SK-N-MC (cell line): ENCODE data around the gene CEP83.

ENCODE experiments used
- EZH2 ChIP-seq: fragments of 200-600 bp; sonication (generic); IDR thresholded peaks from one replicate; pipeline ENCODE4 v1.6.1; 2017; ENCODE audit warnings: antibody characterized with exemption
- POLR2AphosphoS5 ChIP-seq: IDR thresholded peaks from 2 replicates; pipeline ENCODE4 v1.6.1; 2012; ENCODE audit warnings: mild to moderate bottlenecking, low read depth, low read length, borderline replicate concordance

GRCh38 chr12:94326234-94326633 lies 133.4 kb downstream of the CEP83 start:
- TF ChIP-seq POLR2AphosphoS5 (no peak), EZH2 (no peak)
